K562 (cell line): ENCODE data around the gene CEMIP. TPM values are rescaled to one million over a fixed set of nuclear protein-coding genes. Genes with fewer than 3 reads are reported as not detected.

Experiments used
- ATAC-seq: fragments of 200-7000 bp; cut with Tn5 transposase; 3 replicates; pipeline ENCODE4 v1.9.1; 2020; ENCODE audit warnings: moderate library complexity
- BruUV-seq: library from RNA; stranded (reverse); fragments of 400-500 nt; replicated peaks from 2 replicates; lab custom pipeline; 2021; lab: Mats Ljungman, UMichigan
- CTCF ChIA-PET: fragments of 300-600 bp; formaldehyde crosslinking; extraction: SDS; loops from one replicate; lab custom pipeline; 2021; ENCODE audit warnings: low intra/inter-chr PET ratio; lab: Yijun Ruan, JAX
- POLR2A ChIA-PET: fragments of 300-600, 350-650 bp; sonication (Branson Sonifier 250); formaldehyde crosslinking; extraction: SDS; loops from one replicate; lab custom pipeline; 2021; ENCODE audit warnings: antibody characterized with exemption, inconsistent platforms; lab: Yijun Ruan, JAX
- DNase-seq, 4 experiments: peaks; one replicate each; pipeline versions ENCODE4 v3.0.0 to v3.0.0-alpha.2; 2011 to 2018; ENCODE audit warnings: low spot score in 3 of 4, mixed read lengths in 3 of 4; ENCODE audit errors: extremely low read depth in 1 of 4
- FAIRE-seq: peaks from 2 replicates; lab custom pipeline; 2011; peaks lifted over from hg19 to GRCh38; lab: Jason Lieb, UNC
- H2AFZ ChIP-seq: 2 replicates; pipeline ENCODE4 v1.6.0; 2011; ENCODE audit warnings: low read depth, low read length, control low read depth, inconsistent platforms
- H3K27ac ChIP-seq: fragments of 200-600 bp; 3 replicates; pipeline ENCODE4 v1.8.0; 2011; ENCODE audit warnings: low read depth, mild to moderate bottlenecking, control low read depth, inconsistent platforms, low read length, moderate library complexity, mixed read lengths; ENCODE audit errors: extremely low read depth
- H3K27me3 ChIP-seq, 2 experiments: fragments of 300-600 bp in 1 of 2; 2 replicates in 1 of 2; 3 replicates in 1 of 2; pipeline versions ENCODE4 v1.6.0 to v1.8.0; 2011; ENCODE audit warnings: inconsistent platforms in 2 of 2, low read length in 2 of 2, mild to moderate bottlenecking in 1 of 2, mixed read lengths in 1 of 2, moderate library complexity in 1 of 2; ENCODE audit not compliant: control insufficient read depth in 2 of 2, insufficient read depth in 2 of 2
- H3K36me3 ChIP-seq: fragments of 300-600 bp; 3 replicates; pipeline ENCODE4 v1.8.0; 2011; ENCODE audit warnings: mild to moderate bottlenecking, low read length, inconsistent platforms; ENCODE audit not compliant: control insufficient read depth, insufficient read depth
- H3K4me1 ChIP-seq, 2 experiments: fragments of 200-600 bp in 1 of 2; replicated peaks in 1 of 2; 2 replicates in 1 of 2; 3 replicates in 1 of 2; pipeline versions ENCODE4 v1.5.1 to v1.8.0; 2011; ENCODE audit warnings: inconsistent platforms in 2 of 2, low read length in 2 of 2, mild to moderate bottlenecking in 1 of 2, mixed read lengths in 1 of 2, moderate library complexity in 1 of 2; ENCODE audit not compliant: control insufficient read depth in 2 of 2, insufficient read depth in 2 of 2
- H3K4me2 ChIP-seq: 2 replicates; pipeline ENCODE4 v1.6.1; 2011; ENCODE audit warnings: low read length, control low read depth, inconsistent platforms, mixed read lengths; ENCODE audit not compliant: insufficient read depth
- H3K4me3 ChIP-seq: fragments of 200-600 bp; sonication (generic), shearing (Covaris generic); 2 replicates; pipeline ENCODE4 v1.5.1; 2016; ENCODE audit warnings: control low read depth, inconsistent platforms
- H3K79me2 ChIP-seq: fragments of 200-600 bp; 3 replicates; pipeline ENCODE4 v1.8.0; 2011; ENCODE audit warnings: low read length, inconsistent platforms; ENCODE audit not compliant: control insufficient read depth, insufficient read depth
- H3K9ac ChIP-seq, 2 experiments: 2 replicates each; pipeline versions ENCODE4 v1.6.0 to v1.6.1; 2011; ENCODE audit warnings: low read depth in 2 of 2, low read length in 2 of 2, control low read depth in 1 of 2, inconsistent platforms in 1 of 2, mild to moderate bottlenecking in 1 of 2, mixed read lengths in 1 of 2; ENCODE audit not compliant: insufficient read depth in 1 of 2
- H3K9me1 ChIP-seq: one replicate; pipeline ENCODE4 v1.6.0; 2011; ENCODE audit warnings: inconsistent platforms, mild to moderate bottlenecking, low read length, moderate library complexity; ENCODE audit not compliant: control insufficient read depth, insufficient read depth
- H3K9me3 ChIP-seq: replicated peaks from 2 replicates; pipeline ENCODE4 v1.5.1; 2011; ENCODE audit warnings: low read depth, low read length, inconsistent platforms; ENCODE audit not compliant: control insufficient read depth, insufficient read depth
- H4K20me1 ChIP-seq: replicated peaks from 2 replicates; pipeline ENCODE4 v1.6.1; 2011; ENCODE audit warnings: low read length, inconsistent platforms, mixed read lengths; ENCODE audit not compliant: control insufficient read depth, insufficient read depth
- ARID4B ChIP-seq: sonication (generic); formaldehyde crosslinking; IDR thresholded peaks from 2 replicates; pipeline ENCODE4 v1.8.0; 2022; ENCODE audit warnings: mild to moderate bottlenecking, missing genetic modification reagents
- CBX3 ChIP-seq, 2 experiments: IDR thresholded peaks; 1 replicate in 1 of 2; 2 replicates in 1 of 2; pipeline ENCODE4 v1.6.1; 2012; ENCODE audit warnings: inconsistent platforms in 2 of 2, low read length in 2 of 2, borderline replicate concordance in 1 of 2, control low read depth in 1 of 2
- FIP1L1 ChIP-seq: fragments of 200-400 bp; formaldehyde crosslinking; IDR thresholded peaks from 2 replicates; pipeline ENCODE4 v1.6.1; 2018; ENCODE audit warnings: mild to moderate bottlenecking, low read depth, low read length; ENCODE audit not compliant: poor library complexity, severe bottlenecking
- MIER1 ChIP-seq: fragments of 450-650 bp; IDR thresholded peaks from 2 replicates; pipeline ENCODE4 v1.6.1; 2016; ENCODE audit warnings: antibody characterized with exemption, mild to moderate bottlenecking, low read depth
- NELFE ChIP-seq: IDR thresholded peaks from 2 replicates; pipeline ENCODE4 v1.6.1; 2011; ENCODE audit warnings: mild to moderate bottlenecking; ENCODE audit not compliant: insufficient read depth, insufficient read length
- NR0B1 ChIP-seq: fragments of 450-650 bp; IDR thresholded peaks from one replicate; pipeline ENCODE4 v1.6.1; 2018; ENCODE audit warnings: mild to moderate bottlenecking, moderate library complexity; ENCODE audit not compliant: partially characterized antibody
- TAF9B ChIP-seq: fragments of 450-650 bp; IDR thresholded peaks from 2 replicates; pipeline ENCODE4 v1.6.1; 2018; ENCODE audit warnings: mild to moderate bottlenecking; ENCODE audit not compliant: partially characterized antibody
- TFAP4 ChIP-seq: sonication (generic); formaldehyde crosslinking; IDR thresholded peaks from 2 replicates; pipeline ENCODE4 v1.8.0; 2022; ENCODE audit warnings: missing genetic modification reagents, mild to moderate bottlenecking, moderate library complexity, borderline replicate concordance
- ZBTB33 ChIP-seq: sonication (generic); formaldehyde crosslinking; IDR thresholded peaks from 2 replicates; pipeline ENCODE4 v1.8.1; 2023; ENCODE audit warnings: mild to moderate bottlenecking, missing genetic modification reagents
- ZFP91 ChIP-seq: sonication (generic); formaldehyde crosslinking; IDR thresholded peaks from 2 replicates; pipeline ENCODE4 v1.8.0; 2022; ENCODE audit warnings: mild to moderate bottlenecking, missing genetic modification reagents
- WGBS: fragments of 100-300 bp; shearing (Covaris generic); methylation state at CpG from one replicate; pipeline ENCODE4 v1.1.6; 2016; ENCODE audit warnings: low coverage, mixed read lengths; ENCODE audit not compliant: insufficient coverage; ENCODE audit errors: missing lambda C conversion rate; 5-methylcytosine and 5-hydroxymethylcytosine counted together
- in situ Hi-C: fragments of 300-500 bp; cut with MboI; formaldehyde crosslinking; loops from 4 replicates; pipeline ENCODE4 v1.15.0; 2018; ENCODE audit warnings: inconsistent platforms, mixed read lengths
- intact Hi-C: fragments of 100-400 bp; cut with micrococcal nuclease; formaldehyde crosslinking; loops from 2 replicates; pipeline ENCODE4 v1.14.2; 2022
- polyA plus RNA-seq, 8 experiments: library from polyadenylated mRNA; depleted of rRNA in 4 of 8; stranded (reverse) in 5 of 8; unstranded in 3 of 8; fragments of >200 nt; fragmentation: Nextera tagmentation in 2 of 8; fragmentation: Illumina TruSeq in 1 of 8; extraction: Ambion mirVana in 2 of 8; extraction: Trizol in 1 of 8; gene quantifications; 2 replicates each; pipeline versions ENCODE4 v1.2.1 to v1.2.3, GENCODE V29; 2011 to 2014; ENCODE audit warnings: inconsistent platforms in 1 of 8, missing spikeins in 1 of 8
- total RNA-seq, 7 experiments: library from RNA; depleted of rRNA in 6 of 7; stranded (reverse); fragments of >200 nt in 6 of 7; fragmentation: Illumina TruSeq in 2 of 7; extraction: Trizol in 2 of 7; gene quantifications; 2 replicates each; pipeline versions ENCODE4 v1.2.1 to v1.2.3, GENCODE V29; 2011 to 2021; ENCODE audit warnings: low replicate concordance in 1 of 7

The CEMIP gene
- total and polyA plus RNA-seq, 9 of the 15 experiments (the other 6 are each of a cell fraction or from before 2014, with no cell fraction given): 0.33 TPM; not detected in 8

GRCh38 chr15:80744415-80744814 lies 34.8 kb upstream of the CEMIP start:
- Histone ChIP-seq H3K27ac (no peak overlapping the region), H3K9ac (no peak overlapping the region), H3K9me1 (no peaks in the 10 kb centered on the region), H2AFZ (no peak overlapping the region), H3K79me2 (no peaks in the 10 kb centered on the region), H3K9me3 (no peaks in the 10 kb centered on the region), H3K36me3 (no peaks in the 10 kb centered on the region), H4K20me1 (no peaks in the 10 kb centered on the region), H3K27me3 (peaks cover 1 to 16% of the 10 kb centered on the region in 2 experiments; a peak in 4 of 5 replicates), H3K4me3 (no peak overlapping the region), H3K4me1 (no peaks in the 10 kb centered on the region; a peak in 1 of 5 replicates), H3K4me2 (no peak overlapping the region)
- DNase-seq (no peak), FAIRE-seq (no peak), ATAC-seq (no peak)
- POLR2A ChIA-PET: no interaction called here
- in situ Hi-C loops (no loop called here), intact Hi-C loops (no loop called here)
- CTCF ChIA-PET: no interaction called here
- BruUV-seq: no TSS peak
- WGBS: 0% methylated on average over 6 of the region's 6 CpGs
- TF ChIP-seq TAF9B: no peak
- no peak for TF ChIP-seq ARID4B (CRISPR knock-in tag)
- TF ChIP-seq NELFE: no peak
- no peak for TF ChIP-seq TFAP4
- no peak for TF ChIP-seq ZFP91 (CRISPR knock-in tag)
- TF ChIP-seq FIP1L1: no peak
- TF ChIP-seq ZBTB33: no peak
- no peak for TF ChIP-seq MIER1
- no peak for TF ChIP-seq NR0B1
- no peak for TF ChIP-seq CBX3 (IDR thresholded peaks at IDR 0.05; ENCODE audit: borderline replicate concordance in 1 of 2, low read length in 2 of 2)
